HepG2 (cell line): ENCODE results near the gene ECHDC1. TPM values are rescaled to one million over a fixed set of nuclear protein-coding genes. Genes with fewer than 3 reads are reported as not detected.

Source experiments
- ELF1 ChIP-seq: sonication (generic); formaldehyde crosslinking; IDR thresholded peaks from 2 replicates; pipeline ENCODE4 v1.4.0; 2020; ENCODE audit warnings: missing genetic modification reagents
- FOXC1 ChIP-seq: sonication (generic); formaldehyde crosslinking; IDR thresholded peaks from 2 replicates; pipeline ENCODE4 v1.8.0; 2022; ENCODE audit warnings: mild to moderate bottlenecking, missing genetic modification reagents, borderline replicate concordance
- GABPB1 ChIP-seq: IDR thresholded peaks from 2 replicates; pipeline ENCODE4 v1.6.1; 2016; ENCODE audit warnings: mild to moderate bottlenecking, missing genetic modification reagents, moderate library complexity, missing compliant biosample characterization
- GATA4 ChIP-seq: sonication (generic); IDR thresholded peaks from 2 replicates; pipeline ENCODE4 v1.6.1; 2016; ENCODE audit warnings: antibody characterized with exemption, low read depth, borderline replicate concordance
- GATAD1 ChIP-seq: IDR thresholded peaks from 2 replicates; pipeline ENCODE4 v1.6.1; 2016; ENCODE audit warnings: missing genetic modification reagents, missing compliant biosample characterization
- HIVEP1 ChIP-seq: sonication (generic); formaldehyde crosslinking; IDR thresholded peaks from 2 replicates; pipeline ENCODE4 v1.4.0; 2020; ENCODE audit warnings: mild to moderate bottlenecking, missing genetic modification reagents
- IKZF1 ChIP-seq: fragments of 450-650 bp; IDR thresholded peaks from 2 replicates; pipeline ENCODE4 v1.7.1; 2016
- NONO ChIP-seq, 2 experiments: fragments of 450-650 bp in 1 of 2; sonication (generic) in 1 of 2; formaldehyde crosslinking in 1 of 2; IDR thresholded peaks in 1 of 2; conservative IDR thresholded peaks in 1 of 2; 2 replicates each; pipeline versions ENCODE4 v1.6.1 to v1.8.0; 2017 to 2022; ENCODE audit warnings: mild to moderate bottlenecking in 1 of 2, missing genetic modification reagents in 1 of 2, moderate library complexity in 1 of 2
- PITX1 ChIP-seq: sonication (generic); formaldehyde crosslinking; IDR thresholded peaks from 2 replicates; pipeline ENCODE4 v1.5.1; 2020; ENCODE audit warnings: mild to moderate bottlenecking, missing genetic modification reagents
- POLR2A ChIP-seq, 2 experiments: IDR thresholded peaks; 2 replicates each; pipeline ENCODE4 v1.6.1; 2011; ENCODE audit warnings: low read depth in 2 of 2, low read length in 2 of 2, mild to moderate bottlenecking in 1 of 2, moderate library complexity in 1 of 2; ENCODE audit not compliant: insufficient read depth in 1 of 2
- TSC22D2 ChIP-seq: sonication (generic); formaldehyde crosslinking; IDR thresholded peaks from 2 replicates; pipeline ENCODE4 v1.5.1; 2020; ENCODE audit warnings: missing genetic modification reagents, mild to moderate bottlenecking, borderline replicate concordance
- ZBTB40 ChIP-seq, 2 experiments: fragments of 450-650 bp in 1 of 2; sonication (generic) in 1 of 2; formaldehyde crosslinking in 1 of 2; IDR thresholded peaks; 2 replicates each; pipeline versions ENCODE4 v1.6.1 to v1.8.0; 2016 to 2022; ENCODE audit warnings: antibody characterized with exemption in 1 of 2, mild to moderate bottlenecking in 1 of 2, missing genetic modification reagents in 1 of 2
- ZNF329 ChIP-seq: sonication (generic); formaldehyde crosslinking; IDR thresholded peaks from 2 replicates; pipeline ENCODE4 v1.9.0; 2021; ENCODE audit warnings: low read depth, mild to moderate bottlenecking, missing genetic modification reagents
- ZNF333 ChIP-seq: sonication (generic); formaldehyde crosslinking; IDR thresholded peaks from 2 replicates; pipeline ENCODE4 v1.4.0; 2020; ENCODE audit warnings: mild to moderate bottlenecking, missing genetic modification reagents, borderline replicate concordance
- ZNF547 ChIP-seq: sonication (generic); formaldehyde crosslinking; IDR thresholded peaks from 2 replicates; pipeline ENCODE4 v1.5.1; 2020; ENCODE audit warnings: mild to moderate bottlenecking, missing genetic modification reagents
- ZNF574 ChIP-seq: sonication (generic); formaldehyde crosslinking; IDR thresholded peaks from 2 replicates; pipeline ENCODE4 v1.4.0; 2020; ENCODE audit warnings: missing genetic modification reagents
- ZNF580 ChIP-seq: IDR thresholded peaks from 2 replicates; pipeline ENCODE4 v1.6.1; 2016; ENCODE audit warnings: low read depth, borderline replicate concordance
- ZNF772 ChIP-seq: sonication (generic); formaldehyde crosslinking; IDR thresholded peaks from 2 replicates; pipeline ENCODE4 v1.5.0; 2020; ENCODE audit warnings: mild to moderate bottlenecking, missing genetic modification reagents
- polyA plus RNA-seq, 8 experiments: library from polyadenylated mRNA; depleted of rRNA in 3 of 8; stranded (reverse) in 7 of 8; unstranded in 1 of 8; fragments of >200 nt; fragmentation: Illumina TruSeq in 4 of 8; extraction: Trizol in 4 of 8; gene quantifications; 2 replicates each; pipeline versions ENCODE4 v1.2.1 to v1.2.3, GENCODE V29; 2011 to 2016; ENCODE audit warnings: low read depth in 4 of 8, missing spikeins in 1 of 8, mixed read lengths in 1 of 8; ENCODE audit not compliant: insufficient read depth in 1 of 8
- total RNA-seq, 5 experiments: library from RNA; depleted of rRNA; stranded (reverse); fragments of >200 nt; fragmentation: Illumina TruSeq; extraction: Trizol; gene quantifications; 2 replicates each; pipeline ENCODE4 v1.2.3, GENCODE V29; 2016; ENCODE audit warnings: low read depth in 1 of 5

Gene ECHDC1
- total and polyA plus RNA-seq, 2 of the 13 experiments (the other 11 are each of a cell fraction or from before 2014, with no cell fraction given) = 32.8 to 98.1 TPM

GRCh38 chr6:127342296-127342945 lies 988 bp downstream of the ECHDC1 start (continued):
- TF ChIP-seq ZBTB40 (IDR thresholded peaks at IDR 0.05) (no peak), ZBTB40 (CRISPR knock-in tag; IDR thresholded peaks at IDR 0.05) (no peak), PITX1 (CRISPR knock-in tag) (peak; percentile 43; the same call in 1 of the 2 replicates), POLR2A (IDR thresholded peaks at IDR 0.05; ENCODE audit: insufficient read depth in 1 of 2, low read depth in 2 of 2, low read length in 2 of 2) (peak; percentile 22 to 36; a peak in 1 of 4 replicates), ZNF547 (CRISPR knock-in tag) (no peak), IKZF1 (no peak), NONO (IDR thresholded peaks at IDR 0.05) (no peak), NONO (CRISPR knock-in tag; conservative IDR thresholded peaks at IDR 0.05) (no peak), GABPB1 (no peak), ZNF329 (0 out of 2 replicates have a peak, but pooled peaks have one; percentile 2), ELF1 (CRISPR knock-in tag) (no peak), TSC22D2 (CRISPR knock-in tag) (0 out of 2 replicates have a peak, but pooled peaks have one; percentile 7), ZNF574 (no peak), ZNF333 (CRISPR knock-in tag) (no peak), GATAD1 (no peak), ZNF772 (CRISPR knock-in tag) (no peak), FOXC1 (CRISPR knock-in tag) (no peak), ZNF580 (no peak), GATA4 (no peak; the same call in 1 of the 2 replicates), HIVEP1 (CRISPR knock-in tag) (no peak)
